HG02678 (cell line): ENCODE results near the gene ADGRL2.

Source experiments
- ATAC-seq: cut with Tn5 transposase; IDR thresholded peaks from one replicate; pipeline ENCODE4 v1.9.1; 2021; ENCODE audit warnings: mild to moderate bottlenecking, moderate library complexity; ENCODE audit not compliant: unreplicated experiment

Gene ADGRL2

DNA sequence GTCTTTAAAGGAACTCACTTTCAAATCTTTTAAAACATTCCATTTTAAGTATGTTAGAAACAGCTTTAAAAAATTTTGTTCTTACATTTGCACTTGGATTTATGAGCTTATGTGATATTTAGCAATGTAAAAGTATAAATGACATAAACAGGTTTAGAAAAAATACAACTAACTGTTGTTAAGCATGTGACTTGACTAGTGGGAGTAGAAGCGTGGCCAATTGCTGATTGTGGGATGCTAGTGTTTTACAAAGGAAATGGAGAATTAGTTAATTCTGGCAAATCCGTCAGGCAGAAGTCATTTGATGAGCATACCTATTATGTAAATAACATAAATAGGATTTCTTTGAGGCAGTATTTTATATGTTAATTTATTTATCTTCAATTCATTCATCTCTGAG, 175.8 kb downstream of the ADGRL2 start:
- ATAC-seq, result no peak

DNA sequence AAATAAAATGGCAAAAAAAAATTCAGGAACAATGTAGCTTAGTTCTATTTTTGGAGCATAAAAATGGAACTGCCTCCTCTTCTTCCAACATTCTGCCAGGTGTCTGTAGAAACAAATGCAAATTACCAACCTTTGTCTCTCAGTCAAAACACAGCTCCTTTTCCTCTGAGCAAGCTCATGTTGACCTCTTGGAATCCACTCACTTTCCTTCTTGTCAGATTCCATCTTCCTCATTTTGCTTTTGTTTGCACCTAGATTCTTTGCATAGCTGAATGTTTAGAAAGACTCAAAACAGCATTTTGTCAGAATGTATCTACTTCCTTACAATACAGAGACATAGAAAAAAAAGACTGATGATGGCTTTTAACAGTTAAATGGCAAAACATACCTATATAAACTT, 178.2 kb downstream of the ADGRL2 start:
- ATAC-seq, result no peak

DNA sequence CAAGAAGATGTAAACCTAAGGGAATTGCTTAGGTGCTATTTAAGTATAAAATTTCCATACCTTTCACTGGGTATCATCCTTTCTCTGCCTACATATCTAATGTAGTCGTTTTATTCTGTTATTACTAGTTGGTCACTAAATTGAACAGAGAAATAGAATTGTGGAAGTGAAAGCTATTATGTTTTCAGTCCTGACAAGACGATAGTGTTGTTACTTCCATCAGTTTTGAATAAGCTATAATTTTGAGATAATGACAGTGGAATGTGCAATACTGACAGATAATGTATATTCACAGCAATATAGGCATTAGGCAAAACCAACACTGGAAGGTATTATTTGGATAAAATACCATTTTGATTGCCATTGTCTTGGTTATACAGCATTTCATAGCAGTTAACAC, 181.8 kb downstream of the ADGRL2 start:
- no peak for ATAC-seq

GRCh38 chr1:81989524-81989923, 188.8 kb downstream of the ADGRL2 start:
- no peak for ATAC-seq

DNA sequence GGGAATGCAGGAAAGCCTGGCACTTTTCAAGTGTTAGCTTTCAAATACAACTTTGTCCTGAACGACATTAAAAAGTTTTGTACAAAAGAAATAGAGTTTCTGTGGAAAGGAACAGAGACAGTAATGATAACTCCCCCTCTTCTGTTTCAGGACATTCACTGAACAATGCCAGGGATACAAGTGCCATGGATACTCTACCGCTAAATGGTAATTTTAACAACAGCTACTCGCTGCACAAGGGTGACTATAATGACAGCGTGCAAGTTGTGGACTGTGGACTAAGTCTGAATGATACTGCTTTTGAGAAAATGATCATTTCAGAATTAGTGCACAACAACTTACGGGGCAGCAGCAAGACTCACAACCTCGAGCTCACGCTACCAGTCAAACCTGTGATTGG, 189.5 kb downstream of the ADGRL2 start:
- no peak for ATAC-seq

DNA sequence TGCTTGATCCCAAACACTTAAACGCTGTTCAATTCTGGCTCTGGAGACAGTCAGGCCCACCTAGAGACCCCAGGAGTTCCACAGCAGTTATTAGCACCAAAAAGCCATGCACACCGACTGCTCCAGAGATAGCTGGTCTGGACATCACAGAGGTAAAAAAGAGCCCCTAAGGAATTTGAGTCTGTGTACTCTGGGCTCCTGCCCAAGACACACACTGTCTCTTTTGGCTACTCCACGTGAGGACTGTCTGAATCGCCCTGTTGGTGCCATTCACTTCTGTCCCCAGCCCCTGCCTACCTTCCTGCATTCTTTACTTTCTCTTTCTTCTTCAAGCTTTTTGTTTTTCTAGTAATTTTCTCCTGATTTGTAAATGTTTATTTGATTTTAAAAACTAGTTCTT, 197.4 kb downstream of the ADGRL2 start:
- ATAC-seq, result no peak

DNA sequence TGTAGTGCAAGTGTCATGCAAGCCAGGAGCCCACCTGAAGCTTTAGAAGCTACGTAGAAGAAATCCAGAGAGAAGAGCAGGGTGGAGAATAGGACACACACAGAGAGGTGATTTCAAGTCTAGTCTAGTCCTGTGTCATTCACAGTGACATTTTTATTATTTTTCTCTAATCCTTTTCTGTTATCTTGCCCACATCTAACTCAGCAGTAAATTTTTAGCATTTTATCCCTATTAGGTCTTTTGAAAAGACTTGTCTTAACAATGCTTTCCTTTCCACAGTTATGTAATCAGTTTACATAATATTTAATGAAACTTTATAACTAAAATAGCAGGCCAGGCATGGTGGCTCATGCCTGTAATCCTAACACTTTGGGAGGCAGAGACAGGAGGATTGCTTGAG, 198.6 kb downstream of the ADGRL2 start:
- no peak for ATAC-seq

DNA sequence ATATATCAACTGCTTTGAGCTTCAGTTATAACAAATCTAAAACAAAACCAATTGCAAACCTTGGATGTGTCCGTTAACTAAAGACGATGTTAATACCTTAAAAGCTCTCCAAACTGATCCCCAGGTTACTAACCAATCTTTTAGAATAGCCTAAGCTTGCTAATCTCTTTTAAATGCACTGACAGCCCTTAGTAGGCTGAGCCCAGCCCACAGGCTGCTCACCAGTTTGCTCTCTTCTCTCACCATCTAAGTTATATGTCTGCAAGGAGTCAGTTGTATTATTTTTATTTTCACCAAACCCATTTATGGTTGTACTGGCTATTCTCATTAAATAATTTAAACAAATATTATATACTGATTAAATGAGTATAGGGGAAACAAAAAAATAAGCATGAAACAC, 199.5 kb downstream of the ADGRL2 start:
- ATAC-seq, result no peak

DNA sequence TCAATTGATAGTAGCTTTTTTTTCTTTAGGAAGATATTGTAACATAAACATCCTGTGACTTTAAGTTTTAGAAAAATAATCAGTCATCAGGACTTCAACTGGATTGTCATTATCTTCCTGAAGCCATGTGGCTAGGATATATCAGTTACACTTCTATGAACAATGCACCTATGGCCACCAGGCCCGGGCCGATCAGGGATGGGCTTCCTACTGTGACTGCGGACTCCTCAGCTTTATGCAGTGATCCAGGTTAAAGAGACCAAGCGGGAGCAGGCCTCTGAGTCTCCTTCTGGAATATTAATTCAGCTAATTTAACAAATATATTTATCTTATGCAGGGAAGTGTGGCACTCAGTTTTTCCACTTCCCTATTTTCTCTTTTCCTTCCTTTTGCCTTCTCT, 200.6 kb downstream of the ADGRL2 start:
- no peak for ATAC-seq

DNA sequence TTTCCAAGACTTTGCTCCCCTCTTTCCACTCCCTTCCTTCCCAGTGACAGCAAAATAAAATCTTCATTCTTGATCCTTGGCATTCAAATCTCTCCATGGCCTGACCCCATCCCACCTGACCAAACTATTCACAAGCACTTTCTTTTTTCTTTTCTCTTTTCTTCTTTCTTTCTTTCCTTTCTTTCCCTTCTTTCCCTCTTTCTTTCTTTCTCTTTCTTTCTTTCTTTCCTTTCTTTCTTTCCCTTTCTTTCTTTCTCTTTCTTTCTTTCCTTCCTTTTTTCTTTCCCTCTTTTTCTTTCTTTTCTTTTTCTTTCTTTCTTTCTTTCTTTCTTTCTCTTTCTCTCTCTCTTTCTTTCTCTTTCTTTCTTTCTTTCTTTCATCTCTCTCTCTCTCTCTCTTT, 207.1 kb downstream of the ADGRL2 start:
- no peak for ATAC-seq

DNA sequence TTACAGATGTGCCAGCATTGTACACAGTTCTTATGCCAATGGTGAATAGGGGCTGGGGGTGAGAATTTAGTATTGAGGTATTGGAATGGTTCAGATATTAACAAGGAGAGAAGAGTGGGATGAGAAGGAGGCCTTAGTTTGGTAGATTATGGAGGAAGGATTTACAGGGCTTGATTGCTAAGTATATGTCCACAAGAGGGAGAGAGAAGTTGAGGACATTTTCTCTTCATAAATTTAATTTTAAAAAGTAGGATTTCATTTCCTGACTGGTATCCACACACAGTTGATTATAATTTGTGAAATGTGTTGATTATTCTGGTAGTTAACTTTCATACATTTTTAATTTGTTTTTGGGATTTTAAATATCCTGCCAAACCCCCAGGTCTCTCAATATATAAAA, 213.0 kb downstream of the ADGRL2 start:
- no peak for ATAC-seq

GRCh38 chr1:82015444-82015843, 214.7 kb downstream of the ADGRL2 start:
- no peak for ATAC-seq

- no peak for ATAC-seq
Observed at GRCh38 chr1:82018319-82018718, 217.6 kb downstream of the ADGRL2 start.

- ATAC-seq, result no peak
Observed at GRCh38 chr1:82019508-82019907, 218.8 kb downstream of the ADGRL2 start.

GRCh38 chr1:82030830-82031229, 230.1 kb downstream of the ADGRL2 start:
- ATAC-seq, result no peak

DNA sequence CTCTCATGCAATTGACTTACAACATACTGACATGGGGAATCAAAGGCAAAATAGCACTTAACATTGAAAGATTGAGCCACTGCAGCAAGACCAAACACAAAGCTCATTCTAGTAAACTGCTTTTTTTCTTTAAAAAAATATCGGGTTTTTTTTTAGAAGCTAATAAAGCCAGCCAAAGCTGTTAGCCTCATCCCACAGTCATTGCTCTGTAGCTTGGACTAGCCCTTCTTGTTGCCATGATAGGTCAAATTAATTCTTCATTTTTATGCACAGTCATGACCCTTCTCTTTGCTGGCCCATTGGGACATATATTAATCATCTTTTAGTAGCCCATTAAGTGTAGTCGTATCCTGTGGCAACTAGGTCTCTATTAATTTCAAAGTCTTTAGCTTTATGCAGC, 231.3 kb downstream of the ADGRL2 start:
- ATAC-seq, result no peak

DNA sequence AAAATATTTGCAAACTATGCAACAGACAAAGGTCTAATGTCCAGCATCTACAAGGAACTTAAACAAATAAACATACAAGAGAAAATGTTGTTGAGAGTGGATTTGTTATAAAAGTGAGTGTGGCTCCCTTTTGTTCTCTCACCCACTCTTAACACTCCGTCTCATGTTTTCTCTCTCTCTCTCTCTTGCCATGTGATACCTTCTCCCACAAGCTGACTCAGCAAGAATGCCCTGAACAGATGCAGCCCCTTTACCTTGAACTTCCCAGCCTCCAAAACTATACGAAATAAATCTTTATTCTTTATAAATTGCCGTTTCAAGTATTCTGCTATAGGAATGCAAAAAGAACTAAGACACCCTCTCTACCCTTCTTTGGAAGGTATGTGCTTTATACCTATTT, 234.1 kb downstream of the ADGRL2 start:
- ATAC-seq, result no peak
